ENCODE measurements around the gene ZNF469. TPM values are rescaled to one million over a fixed set of nuclear protein-coding genes. Genes with fewer than 3 reads are reported as not detected.

ZNF469 gene
- total RNA-seq, 1 experiment from 2014 or later: 3.2 TPM

GRCh38 chr16:88432174-88432573 lies 49.4 kb downstream of the ZNF469 start (continued):
- TF ChIP-seq PRDM15 (CRISPR knock-in tag; IDR thresholded peaks at IDR 0.05) (no peak), CTCF (IDR thresholded peaks at IDR 0.05) (no peak), AFF4 (CRISPR knock-in tag; IDR thresholded peaks at IDR 0.05; ENCODE audit: borderline replicate concordance) (no peak), NFE2L1 (CRISPR knock-in tag; IDR thresholded peaks at IDR 0.05) (no peak)

Other genes with a start within 250 kb of the ZNF469 start
- gene ZFPM1, start 70.3 kb downstream of the ZNF469 start, total RNA-seq (2021): 8.1 to 9.3 TPM (median 8.5 TPM) in 3 replicates
- gene ZC3H18, start 187.4 kb downstream of the ZNF469 start, total RNA-seq (2021): 57.3 to 65.6 TPM (median 61.8 TPM) in 3 replicates

Measured in WTC11 (cell line).